HEK293T (cell line): ENCODE data around the gene HSDL2.

Experiments
- ARNT ChIP-seq: fragments of 450-650 bp; IDR thresholded peaks from 2 replicates; pipeline ENCODE4 v1.6.1; 2017; ENCODE audit warnings: mild to moderate bottlenecking
- PKNOX1 ChIP-seq: fragments of 450-650 bp; IDR thresholded peaks from 2 replicates; pipeline ENCODE4 v1.6.1; 2016
- SUZ12 ChIP-seq: fragments of 450-650 bp; IDR thresholded peaks from 2 replicates; pipeline ENCODE4 v1.6.1; 2016; ENCODE audit warnings: mild to moderate bottlenecking

GRCh38 chr9:112487799-112488340 is 108.0 kb downstream of the HSDL2 start:
- TF ChIP-seq ARNT (no peak), PKNOX1 (no peak), SUZ12 (no peak)
